HG03442 (cell line): ENCODE measurements around the gene SKOR2.

Experiments used
- ATAC-seq: cut with Tn5 transposase; IDR thresholded peaks from one replicate; pipeline ENCODE4 v1.9.1; 2021; ENCODE audit warnings: mild to moderate bottlenecking, moderate library complexity; ENCODE audit not compliant: unreplicated experiment

SKOR2 gene

DNA sequence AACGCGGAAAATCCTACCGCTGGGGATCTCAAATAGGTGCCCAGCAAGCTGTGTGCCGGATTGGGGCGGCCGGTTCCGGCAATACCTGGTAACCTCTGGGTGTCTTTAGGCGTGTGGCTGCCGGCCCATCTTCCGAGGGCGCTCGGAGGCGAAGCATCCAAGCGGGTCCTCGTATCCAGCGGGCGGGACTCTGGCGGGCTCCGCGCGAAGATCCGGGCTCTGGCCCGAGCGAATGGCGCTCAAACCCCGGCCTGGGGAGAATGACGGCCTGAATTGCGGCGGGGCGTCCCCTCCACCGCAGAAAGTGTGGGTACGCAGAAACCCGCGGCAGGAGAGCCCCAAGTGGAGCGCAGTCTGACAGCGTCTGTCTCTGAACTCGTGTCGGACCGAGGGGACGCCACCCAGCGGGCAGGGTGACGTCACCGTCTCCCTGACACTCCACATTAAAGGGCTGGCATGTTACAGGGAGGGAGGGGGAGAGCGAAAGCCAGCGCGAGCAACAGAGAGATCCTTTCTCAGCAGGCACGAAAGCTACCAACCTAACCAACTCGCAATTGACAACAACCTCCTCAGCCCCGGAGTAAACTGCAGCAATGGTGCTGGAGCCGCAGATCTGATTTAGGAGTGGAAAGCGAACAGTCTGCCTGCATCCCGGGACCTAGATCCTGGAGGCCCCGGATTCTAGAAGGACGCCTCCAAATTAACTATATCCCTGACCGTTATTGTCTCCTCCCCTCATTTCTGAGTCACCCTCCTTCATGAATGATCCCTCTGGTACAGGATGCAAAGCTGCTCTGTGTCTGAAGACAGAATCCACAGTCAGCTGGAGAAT is at the start of gene SKOR2:
Gene SKOR2, minus strand, starts transcription at position 372 of the 832 bp plus-strand sequence. CDS start 2,477 bp downstream, outside the sequence.
- ATAC-seq, result no peak

DNA sequence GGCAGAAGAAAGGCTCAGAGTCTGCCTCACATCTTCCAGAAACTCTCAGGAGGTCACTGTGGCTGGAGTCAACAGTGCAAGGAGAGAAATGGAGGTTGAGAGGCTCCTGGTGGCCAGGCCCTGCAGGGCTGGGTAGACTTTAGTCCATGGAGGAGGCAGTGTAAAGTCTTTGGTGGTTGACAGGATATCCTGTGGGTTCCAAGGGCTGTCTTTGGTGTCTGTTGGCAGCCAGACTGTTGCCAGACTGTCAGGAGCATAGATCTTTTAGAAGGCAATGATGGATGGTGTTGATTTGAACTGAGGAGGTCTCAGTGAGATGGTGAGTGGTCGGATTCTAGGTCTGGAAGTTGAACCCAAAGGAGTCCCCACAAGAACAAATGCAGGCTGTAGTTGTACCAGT is 45.0 kb upstream of the SKOR2 start:
- no peak for ATAC-seq

DNA sequence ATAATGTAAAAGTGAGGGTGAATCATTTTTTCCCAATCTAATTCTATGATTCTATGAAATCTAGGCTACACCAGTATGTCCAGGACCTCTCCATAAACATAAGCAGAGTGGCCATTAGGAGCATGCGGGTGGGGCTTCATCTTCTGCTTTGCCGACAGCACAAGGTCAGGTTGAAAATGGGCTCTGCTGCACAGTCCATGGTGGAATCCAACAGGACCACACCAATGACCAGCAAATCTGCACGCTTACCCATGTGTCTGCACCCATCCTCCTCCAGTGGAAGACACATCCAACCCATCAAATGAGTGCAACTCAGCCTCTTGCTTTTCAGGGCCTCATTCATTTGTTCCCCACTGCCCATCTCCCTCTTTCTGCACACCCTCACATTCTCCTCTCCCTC is 43.3 kb upstream of the SKOR2 start:
- ATAC-seq, result no peak

DNA sequence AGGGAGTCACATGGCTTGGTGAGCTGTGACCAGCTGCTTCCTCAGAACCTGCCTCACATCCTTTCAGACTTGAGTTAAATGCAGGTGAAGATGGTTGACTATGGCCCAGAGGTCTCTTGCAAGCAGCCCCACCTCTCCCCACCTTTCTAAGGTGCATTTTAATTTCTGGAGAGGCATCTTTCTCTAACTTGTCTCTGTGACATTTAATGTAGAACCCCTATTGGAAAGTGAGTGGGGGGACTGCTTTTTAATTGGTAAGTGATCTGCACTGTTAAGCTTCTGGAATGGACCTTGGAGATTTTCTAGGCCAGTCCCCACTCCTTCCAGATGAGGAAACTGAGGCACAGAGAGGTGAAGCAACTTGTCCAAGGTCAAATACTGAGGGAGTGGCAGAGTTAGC is 37.3 kb upstream of the SKOR2 start:
- ATAC-seq, result no peak

DNA sequence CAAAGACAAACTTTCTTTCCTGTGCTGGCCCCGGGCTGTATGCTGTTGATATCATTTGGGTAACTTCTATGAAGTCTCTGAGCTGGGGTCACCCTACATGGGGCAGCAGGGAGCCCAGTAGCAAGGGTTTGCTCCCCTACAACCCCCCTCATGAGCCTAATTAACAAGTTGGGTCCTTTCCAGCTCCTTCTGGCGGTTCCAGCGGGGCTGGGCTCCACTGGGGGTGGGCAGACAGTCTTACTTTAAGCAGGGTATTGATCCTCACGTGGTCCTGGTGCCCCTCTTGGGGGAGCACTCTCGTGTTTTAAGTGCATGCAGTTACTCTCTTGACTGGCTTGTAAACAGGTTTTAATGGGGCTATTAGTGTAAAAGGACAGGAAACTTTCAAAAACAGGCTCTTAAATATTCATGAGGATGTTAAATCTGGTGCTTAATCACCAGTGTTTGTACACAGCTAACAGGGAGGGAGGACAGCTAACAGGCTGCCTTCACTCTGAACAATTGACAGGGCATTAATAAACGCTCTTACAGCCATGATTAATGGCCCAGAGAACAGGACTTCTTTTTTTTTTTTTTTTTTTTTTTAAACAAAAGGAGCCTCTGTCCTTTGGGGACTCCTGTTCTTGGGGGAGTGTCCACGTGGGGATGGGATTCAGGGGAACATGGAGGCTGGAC is 36.6 kb upstream of the SKOR2 start:
- no peak for ATAC-seq

DNA sequence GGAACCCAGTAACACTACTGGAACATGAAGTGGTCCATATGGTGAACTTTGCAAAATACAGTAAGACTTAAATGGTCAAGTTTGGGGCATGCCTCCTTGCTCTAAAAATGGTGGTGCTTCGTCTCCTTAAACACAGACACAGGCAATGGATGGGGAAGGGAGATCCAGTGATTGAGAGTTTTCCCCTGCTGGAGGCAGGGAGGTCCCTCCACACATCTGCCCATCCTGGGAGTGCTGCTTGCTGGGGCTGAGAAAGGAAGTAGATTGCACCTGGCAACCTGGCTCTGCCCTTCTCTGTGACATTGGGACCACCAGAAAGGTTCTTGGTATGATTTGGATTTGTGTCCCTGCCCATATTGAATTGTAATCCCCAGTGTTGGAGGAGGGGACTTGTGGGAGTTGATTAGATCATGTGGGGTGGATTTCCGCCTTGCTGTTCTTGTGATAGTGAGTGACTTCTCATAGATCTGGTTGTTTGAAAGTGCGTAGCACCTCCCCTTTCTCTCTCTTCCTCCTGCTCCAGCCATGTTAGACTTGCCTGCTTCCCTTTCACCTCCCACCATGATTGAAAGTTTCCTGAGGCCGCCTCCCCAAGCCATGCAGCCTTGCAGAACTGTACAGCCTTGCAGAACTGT is 35.4 kb upstream of the SKOR2 start:
- no peak for ATAC-seq

DNA sequence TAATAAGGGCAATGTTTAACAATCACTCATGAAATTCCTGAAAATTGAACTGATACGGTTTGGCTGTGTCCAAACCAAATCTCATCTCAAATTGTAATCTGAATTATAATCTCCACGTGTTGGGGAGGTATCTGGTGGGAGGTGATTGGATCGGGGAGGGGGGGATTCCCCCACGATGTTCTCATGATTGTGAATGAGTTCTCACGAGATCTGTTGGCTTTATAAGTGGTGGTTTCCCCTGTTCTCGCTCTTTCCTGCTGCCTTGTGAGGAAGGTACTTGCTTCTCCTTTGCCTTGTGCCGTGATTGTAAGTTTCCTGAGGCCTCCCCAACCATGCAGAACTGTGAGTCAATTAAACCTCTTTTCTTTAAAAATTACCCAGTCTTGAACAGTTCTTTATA is 34.0 kb upstream of the SKOR2 start:
- ATAC-seq, result no peak

- no peak for ATAC-seq
These were observed 33.4 kb upstream of the SKOR2 start for GRCh38 chr18:47284721-47285395.

DNA sequence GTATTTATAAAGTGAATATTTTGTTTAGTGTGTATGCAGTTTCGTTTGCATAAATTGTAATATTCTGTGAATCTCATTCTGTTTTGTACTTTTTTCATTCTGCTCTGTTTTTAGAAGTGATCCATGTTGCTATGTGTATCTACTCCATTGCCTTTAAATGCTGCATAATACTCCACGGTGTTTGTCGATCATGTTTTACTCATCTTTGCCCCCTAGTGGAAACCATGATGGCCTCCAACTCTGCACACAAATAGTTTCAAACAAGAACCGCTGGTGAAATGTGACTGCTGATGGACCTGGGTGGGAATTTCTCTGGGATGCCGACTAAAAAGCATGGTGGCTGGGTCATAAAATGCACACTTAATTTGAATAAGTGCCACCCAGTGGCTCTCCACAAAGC is 32.0 kb upstream of the SKOR2 start:
- ATAC-seq, result no peak

DNA sequence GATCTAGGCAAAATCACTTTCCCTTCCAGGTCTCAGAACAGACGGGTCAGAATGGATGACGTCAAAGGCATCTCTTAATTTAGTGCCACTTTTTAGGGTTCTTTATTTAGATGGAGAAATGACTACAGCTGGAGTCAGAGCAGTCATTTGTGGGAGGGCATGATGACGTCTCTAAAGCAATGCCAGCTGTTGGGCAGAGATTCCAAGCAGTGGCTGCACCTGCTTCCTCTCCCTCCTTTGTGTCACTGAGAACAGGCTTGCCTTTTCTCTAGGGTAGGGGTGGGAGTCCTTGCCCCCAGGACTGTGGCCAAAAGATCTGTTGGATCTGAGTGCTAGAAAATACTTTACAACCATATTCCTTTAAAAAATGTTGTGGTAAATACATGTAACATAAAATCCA is 28.7 kb upstream of the SKOR2 start:
- ATAC-seq, result no peak

- ATAC-seq, result no peak
These were observed 23.5 kb upstream of the SKOR2 start for GRCh38 chr18:47274961-47275360.

GRCh38 chr18:47265197-47265596 is 13.7 kb upstream of the SKOR2 start:
- no peak for ATAC-seq

- ATAC-seq, result no peak
These were observed 12.8 kb upstream of the SKOR2 start for GRCh38 chr18:47264308-47264700.

DNA sequence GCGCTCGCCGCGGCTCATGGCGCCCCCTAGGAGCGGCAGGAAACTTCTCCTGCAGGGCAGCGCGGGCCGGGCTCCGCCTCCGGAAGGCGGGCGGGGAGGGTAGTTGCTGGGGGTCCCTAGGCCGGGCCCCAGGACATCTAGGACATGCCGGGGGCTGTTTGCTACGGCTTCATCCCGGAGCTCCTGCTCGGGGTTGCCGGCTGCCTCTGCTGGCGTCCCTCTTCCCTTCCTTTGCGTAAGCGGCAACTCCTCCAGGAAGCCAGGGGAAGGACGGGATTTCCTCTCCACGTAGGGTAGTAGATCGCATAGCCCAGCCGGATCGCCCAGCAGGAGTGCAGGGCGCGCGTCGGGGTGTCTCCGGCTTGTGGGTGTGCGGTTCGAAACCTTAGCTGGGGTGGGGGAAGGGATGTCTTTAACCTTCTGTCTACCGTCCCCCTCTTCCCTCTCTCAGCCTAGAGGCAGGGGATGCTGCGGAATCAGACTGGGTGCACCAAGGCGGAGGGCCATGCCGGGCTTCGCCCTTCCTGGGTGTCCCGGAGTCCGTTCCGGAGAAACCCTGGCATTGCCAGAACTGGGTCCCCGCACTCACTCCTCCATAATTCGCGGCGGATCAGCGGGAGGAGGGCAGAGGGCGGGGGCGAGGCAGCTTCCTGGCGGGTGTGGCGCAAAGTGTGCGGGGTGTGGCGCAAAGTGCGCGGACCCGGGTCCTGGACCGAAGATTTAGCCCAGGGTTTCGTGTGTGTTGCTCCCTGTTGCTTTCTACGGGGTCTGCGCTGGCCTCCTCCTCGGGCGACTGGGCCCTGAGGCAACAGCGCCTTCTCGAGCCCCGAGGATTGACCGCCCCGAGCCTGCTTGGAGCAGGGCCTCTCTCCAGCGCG is 12.2 kb upstream of the SKOR2 start:
- no peak for ATAC-seq

- no peak for ATAC-seq
These were observed 11.6 kb upstream of the SKOR2 start for GRCh38 chr18:47263150-47263429.

DNA sequence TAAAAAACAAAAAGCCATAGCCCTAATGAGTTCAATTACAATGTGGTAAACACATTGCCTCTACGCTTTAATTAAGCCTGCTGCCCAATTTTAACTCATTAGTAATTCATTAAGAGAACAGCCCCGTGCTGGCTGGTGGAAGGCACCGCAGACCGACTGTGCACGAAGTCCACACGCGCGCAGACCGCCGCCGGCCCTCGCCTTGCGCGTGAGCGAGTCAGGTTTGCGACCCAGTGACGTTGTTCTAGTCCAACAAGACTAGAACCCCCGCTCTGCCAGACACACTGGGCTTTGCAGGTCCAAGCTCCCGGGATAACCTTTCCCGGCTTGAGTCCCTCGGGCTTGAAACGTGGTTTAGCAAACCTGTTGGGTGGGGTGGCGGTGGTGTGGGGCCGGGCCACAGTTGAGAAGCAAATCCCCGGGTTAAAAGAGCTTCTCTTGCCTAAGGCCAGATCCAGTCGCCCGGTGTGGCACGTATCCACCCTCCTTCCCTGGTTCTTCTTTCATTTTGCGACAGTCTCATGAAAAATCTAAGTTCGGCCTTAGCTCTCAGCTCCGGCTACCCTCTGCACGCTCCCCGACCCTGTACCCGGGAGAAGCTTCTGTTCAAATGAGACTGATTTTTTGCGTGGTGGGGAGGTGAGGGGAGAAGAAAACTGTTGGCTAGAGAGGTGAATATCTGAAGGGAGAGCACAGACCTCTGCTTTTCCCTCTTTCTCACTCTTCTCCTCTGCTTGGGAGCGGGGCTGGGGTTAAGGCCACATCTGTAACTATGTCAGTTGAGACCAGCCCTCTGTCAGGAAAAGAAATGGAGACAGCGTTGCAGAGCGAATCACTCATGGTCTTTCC is 11.1 kb upstream of the SKOR2 start:
- ATAC-seq, result no peak

- ATAC-seq, result no peak
These were observed 10.4 kb upstream of the SKOR2 start for GRCh38 chr18:47261902-47262300.

DNA sequence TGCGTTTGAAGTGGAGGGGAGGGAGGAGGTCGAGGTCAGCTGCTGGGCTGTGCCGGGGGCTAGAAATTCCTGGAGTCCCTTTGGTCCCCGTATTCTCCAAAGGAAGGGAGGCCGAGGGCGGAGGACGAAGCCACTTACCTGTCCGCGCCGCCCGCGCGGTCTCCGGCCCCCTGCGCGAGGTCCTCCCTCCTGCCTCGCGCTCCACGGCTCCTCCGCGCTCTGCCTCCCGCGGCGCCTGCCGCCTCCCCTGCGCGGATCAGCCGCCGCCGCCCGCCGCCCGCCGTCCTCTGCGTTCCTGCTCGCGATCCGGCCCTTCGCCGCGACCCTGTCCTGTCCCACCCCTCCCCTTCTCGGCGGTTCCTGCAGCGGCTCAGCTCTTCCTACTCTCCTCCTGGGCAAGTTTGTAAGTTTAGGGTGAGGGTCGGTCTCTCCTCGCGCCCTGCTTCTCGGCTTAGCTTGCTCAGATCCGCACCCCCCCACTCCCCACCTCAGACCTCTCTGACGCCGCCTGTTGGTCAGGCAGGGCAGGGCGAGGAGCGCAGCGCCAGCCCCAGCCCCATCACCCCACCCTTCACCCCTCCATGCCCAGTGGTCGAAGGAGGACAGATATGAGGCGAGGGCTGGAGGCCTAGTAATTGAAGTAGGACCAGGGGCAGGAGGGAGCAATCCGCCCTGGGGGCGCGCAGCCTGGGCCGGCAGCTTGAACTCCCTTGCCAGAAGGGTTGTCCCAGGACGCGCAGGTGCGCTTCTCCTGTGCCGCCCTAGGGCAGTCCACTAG is 9.7 kb upstream of the SKOR2 start:
- ATAC-seq, result no peak
